PC-3 (cell line): ENCODE data around the gene MYO1C. TPM values are rescaled to one million over a fixed set of nuclear protein-coding genes. Genes with fewer than 3 reads are reported as not detected.
"Not testable (repeated sequence)": the region's sequence is repeated elsewhere in the genome, so short reads cannot be mapped to it uniquely, and the experiment has no call there.

Experiments used
- ATAC-seq: fragments of 200-7000 bp; cut with Tn5 transposase; 2 replicates; pipeline ENCODE4 v1.9.1; 2020; ENCODE audit warnings: mild to moderate bottlenecking, moderate library complexity
- BruUV-seq: library from RNA; stranded (reverse); fragments of 400-500 nt; replicated peaks from 2 replicates; lab custom pipeline; 2021; lab: Mats Ljungman, UMichigan
- CTCF ChIA-PET: fragments of 300-600 bp; sonication (Branson Sonifier 250); formaldehyde crosslinking; loops from one replicate; lab custom pipeline; 2022; ENCODE audit warnings: antibody characterized with exemption; lab: Charles Lee
- POLR2A ChIA-PET: fragments of 300-600 bp; sonication (Branson Sonifier 250); formaldehyde crosslinking; loops from one replicate; lab custom pipeline; 2022; ENCODE audit warnings: antibody characterized with exemption; ENCODE audit not compliant: unreplicated experiment; lab: Charles Lee
- DNase-seq: peaks from one replicate; pipeline ENCODE4 v3.0.0-alpha.2; 2015
- H2AFZ ChIP-seq: fragments of 300-600 bp; sonication (generic); 2 replicates; pipeline ENCODE4 v1.6.0; 2016; ENCODE audit warnings: antibody characterized with exemption, low read length
- H3F3A ChIP-seq: fragments of 300-600 bp; sonication (generic); one replicate; pipeline ENCODE4 v1.6.0; 2017; ENCODE audit warnings: antibody characterized with exemption, low read length, control low read depth, mild to moderate bottlenecking; ENCODE audit not compliant: unreplicated experiment
- H3K27ac ChIP-seq: fragments of 300-600 bp; sonication (generic); 2 replicates; pipeline ENCODE4 v1.5.1; 2016; ENCODE audit warnings: mild to moderate bottlenecking, low read length
- H3K27me3 ChIP-seq: fragments of 300-600 bp; sonication (generic); 2 replicates; pipeline ENCODE4 v1.6.1; 2016; ENCODE audit warnings: low read length, mixed read lengths
- H3K36me3 ChIP-seq: fragments of 300-600 bp; sonication (generic); 2 replicates; pipeline ENCODE4 v1.6.1; 2016; ENCODE audit warnings: low read depth, mixed run types, low read length, mixed read lengths
- H3K4me1 ChIP-seq: fragments of 300-600 bp; sonication (generic); 2 replicates; pipeline ENCODE4 v1.5.1; 2016; ENCODE audit warnings: low read length; ENCODE audit not compliant: insufficient read depth
- H3K4me2 ChIP-seq: fragments of 300-600 bp; sonication (generic); 2 replicates; pipeline ENCODE4 v1.6.0; 2016; ENCODE audit warnings: low read length
- H3K4me3 ChIP-seq: fragments of 300-600 bp; sonication (generic); 2 replicates; pipeline ENCODE4 v1.5.1; 2016; ENCODE audit warnings: mild to moderate bottlenecking, low read length, mixed read lengths
- H3K79me2 ChIP-seq: fragments of 300-600 bp; sonication (generic); 2 replicates; pipeline ENCODE4 v1.6.1; 2017; ENCODE audit warnings: low read length, mixed read lengths
- H3K9ac ChIP-seq: fragments of 300-600 bp; sonication (generic); 2 replicates; pipeline ENCODE4 v1.6.0; 2016; ENCODE audit warnings: mild to moderate bottlenecking, low read length
- H3K9me2 ChIP-seq: fragments of 300-600 bp; sonication (generic); replicated peaks from 2 replicates; pipeline ENCODE4 v1.6.1; 2016; ENCODE audit warnings: mixed run types, low read length, mixed read lengths
- H3K9me3 ChIP-seq: fragments of 300-600 bp; sonication (generic); 2 replicates; pipeline ENCODE4 v1.6.1; 2016; ENCODE audit warnings: low read length, mixed read lengths
- H4K20me1 ChIP-seq: fragments of 300-600 bp; sonication (generic); 2 replicates; pipeline ENCODE4 v1.6.1; 2016; ENCODE audit warnings: low read length, mixed read lengths
- CTCF ChIP-seq: fragments of 300-600 bp; sonication (generic); conservative IDR thresholded peaks from 2 replicates; pipeline ENCODE4 v1.5.1; 2017; ENCODE audit warnings: antibody characterized with exemption, low read depth, mild to moderate bottlenecking, low read length
- EZH2 ChIP-seq: fragments of 300-600 bp; sonication (generic); IDR thresholded peaks from one replicate; pipeline ENCODE4 v1.6.1; 2017; ENCODE audit warnings: antibody characterized with exemption, mild to moderate bottlenecking, low read length; ENCODE audit not compliant: unreplicated experiment
- EZH2phosphoT487 ChIP-seq: fragments of 300-600 bp; sonication (generic); IDR thresholded peaks from 2 replicates; pipeline ENCODE4 v1.6.1; 2018; ENCODE audit warnings: mild to moderate bottlenecking, antibody characterized with exemption, low read length, borderline replicate concordance
- intact Hi-C: fragments of 100-400 bp; cut with micrococcal nuclease; formaldehyde crosslinking; loops from 2 replicates; pipeline ENCODE4 v1.9.0; 2023
- total RNA-seq: library from RNA; depleted of rRNA; stranded (reverse); fragments of >200 nt; gene quantifications from 2 replicates; pipeline ENCODE4 v1.2.3, GENCODE V29; 2014

Gene MYO1C
- total RNA-seq, 1 experiment from 2014 or later, result 76.4 TPM

GRCh38 chr17:1420981-1421380, 71.5 kb downstream of the MYO1C start:
- intact Hi-C loops, result loop anchor here (10.0 kb wide), 1 partner anchor 56 kb away; no protein-coding TSS in a partner anchor
- ATAC-seq, result no peak
- peaks cover 14% of the 10 kb centered on the region for H3K36me3 ChIP-seq
- H3K27ac ChIP-seq, result no peak overlapping the region
- no peak overlapping the region for H2AFZ ChIP-seq
- DNase-seq, result no peak
- H3K4me3 ChIP-seq, result no peak overlapping the region
- H3K79me2 ChIP-seq, result peaks cover 33% of the 10 kb centered on the region
- ChIA-PET CTCF (no interaction called here), POLR2A (no interaction called here)
- H3F3A ChIP-seq, result peaks cover 3% of the 10 kb centered on the region
- H3K4me1 ChIP-seq, result peaks cover 17% of the 10 kb centered on the region
- H3K27me3 ChIP-seq, result no peaks in the 10 kb centered on the region
- BruUV-seq, result TSS peak; percentile 32
- no peak overlapping the region for H3K4me2 ChIP-seq
- TF ChIP-seq CTCF (no peak), EZH2 (no peak), EZH2phosphoT487 (no peak)
- no peak overlapping the region for H3K9ac ChIP-seq
- H3K9me2 ChIP-seq, result no peaks in the 10 kb centered on the region
- H4K20me1 ChIP-seq, result no peaks in the 10 kb centered on the region
- H3K9me3 ChIP-seq, result no peaks in the 10 kb centered on the region

- Histone ChIP-seq H4K20me1 (no peaks in the 10 kb centered on the region), H3K9me3 (no peaks in the 10 kb centered on the region), H3K4me3 (no peak overlapping the region), H3K4me2 (no peak overlapping the region), H3K36me3 (peaks cover 14% of the 10 kb centered on the region), H3K27me3 (no peaks in the 10 kb centered on the region), H2AFZ (no peak overlapping the region), H3K27ac (no peak overlapping the region), H3K4me1 (peaks cover 17% of the 10 kb centered on the region), H3K79me2 (peaks cover 26% of the 10 kb centered on the region), H3F3A (peaks cover 3% of the 10 kb centered on the region), H3K9ac (no peak overlapping the region), H3K9me2 (no peaks in the 10 kb centered on the region)
- POLR2A ChIA-PET, result no interaction called here
- ATAC-seq (no peak), DNase-seq (no peak)
- CTCF ChIA-PET, result no interaction called here
- intact Hi-C loops, result loop anchor here (10.0 kb wide), 1 partner anchor 55 kb away; no protein-coding TSS in a partner anchor
- BruUV-seq, result no TSS peak
- TF ChIP-seq EZH2 (no peak), CTCF (no peak), EZH2phosphoT487 (no peak)
Measured at GRCh38 chr17:1420163-1420562, 72.3 kb downstream of the MYO1C start.

GRCh38 chr17:1418476-1418875, 74.0 kb downstream of the MYO1C start:
- H3K4me3 ChIP-seq, DNase-seq, H4K20me1 ChIP-seq, H3K27ac ChIP-seq, H3K4me2 ChIP-seq, H3K9ac ChIP-seq, CTCF ChIA-PET, H3F3A ChIP-seq, H3K9me3 ChIP-seq, ATAC-seq, intact Hi-C loops, POLR2A ChIA-PET, H3K27me3 ChIP-seq, BruUV-seq, H2AFZ ChIP-seq, H3K9me2 ChIP-seq: not testable (repeated sequence)
- peaks cover 14% of the 10 kb centered on the region for H3K4me1 ChIP-seq
- peaks cover 20% of the 10 kb centered on the region for H3K79me2 ChIP-seq
- peaks cover 14% of the 10 kb centered on the region for H3K36me3 ChIP-seq
